Measurements from ENCODE around the gene XIRP2.
"Not testable (repeated sequence)": the region's sequence is repeated elsewhere in the genome, so short reads cannot be mapped to it uniquely, and the experiment has no call there.

The XIRP2 gene

GRCh38 chr2:167057446-167057845, 169.2 kb downstream of the XIRP2 start:
- DNase-seq = no peak

GRCh38 chr2:167059173-167059572, 170.9 kb downstream of the XIRP2 start:
- no peak for DNase-seq

GRCh38 chr2:167069855-167070254, 181.6 kb downstream of the XIRP2 start:
- no peak for DNase-seq

GRCh38 chr2:167075708-167076107, 187.4 kb downstream of the XIRP2 start:
- DNase-seq = not testable (repeated sequence)

- not testable (repeated sequence) for DNase-seq
Observed at GRCh38 chr2:167098931-167099330, 210.7 kb downstream of the XIRP2 start.

GRCh38 chr2:167100506-167100905, 212.2 kb downstream of the XIRP2 start:
- DNase-seq = no peak

GRCh38 chr2:167103028-167103756, 214.9 kb downstream of the XIRP2 start:
- no peak for DNase-seq

GRCh38 chr2:167103757-167104133, 215.5 kb downstream of the XIRP2 start:
- DNase-seq = no peak

GRCh38 chr2:167104691-167105090, 216.4 kb downstream of the XIRP2 start:
- DNase-seq = no peak

GRCh38 chr2:167109682-167110081, 221.4 kb downstream of the XIRP2 start:
- not testable (repeated sequence) for DNase-seq

GRCh38 chr2:167110345-167110744, 222.1 kb downstream of the XIRP2 start:
- no peak for DNase-seq

- no peak for DNase-seq
Observed at GRCh38 chr2:167114018-167114417, 225.7 kb downstream of the XIRP2 start.

- no peak for DNase-seq
Observed at GRCh38 chr2:167115541-167115940, 227.3 kb downstream of the XIRP2 start.

GRCh38 chr2:167122389-167122788, 234.1 kb downstream of the XIRP2 start:
- no peak for DNase-seq

GRCh38 chr2:167126165-167126564, 237.9 kb downstream of the XIRP2 start:
- no peak for DNase-seq

- peak in 1 of 2 experiments; percentile 21 for DNase-seq
Observed at GRCh38 chr2:167127135-167127534, 238.9 kb downstream of the XIRP2 start.

GRCh38 chr2:167128130-167128529, 239.8 kb downstream of the XIRP2 start:
- DNase-seq = no peak

- DNase-seq = no peak
Observed at GRCh38 chr2:167132066-167132465, 243.8 kb downstream of the XIRP2 start.

- DNase-seq = no peak
Observed at GRCh38 chr2:167132906-167133555, 244.8 kb downstream of the XIRP2 start.

- no peak for DNase-seq
Observed at GRCh38 chr2:167133614-167134013, 245.3 kb downstream of the XIRP2 start.

- no peak for DNase-seq
Observed at GRCh38 chr2:167134381-167135072, 246.2 kb downstream of the XIRP2 start.

- DNase-seq = no peak
Observed at GRCh38 chr2:167135706-167136105, 247.4 kb downstream of the XIRP2 start.

- DNase-seq = no peak
Observed at GRCh38 chr2:167136879-167137596, 248.8 kb downstream of the XIRP2 start.
